Mesangial cell (primary cell): ENCODE results near the gene UBAC1. TPM values are rescaled to one million over a fixed set of nuclear protein-coding genes. Genes with fewer than 3 reads are reported as not detected.

Experiments used
- total RNA-seq: library from RNA; depleted of rRNA; stranded (reverse); fragments of >200 nt; gene quantifications from 2 replicates; pipeline ENCODE4 v1.2.3, GENCODE V29; 2015

UBAC1 gene
- total RNA-seq, result 39.6 and 42.3 TPM in 2 replicates

GRCh38 chr9:135961277-135961715 lies at the start of gene UBAC1:
TSS of gene UBAC1 (minus strand) at chr9:135961373. CDS start at chr9:135961162, 211 bp downstream.

GRCh38 chr9:135907431-135908092 lies 53.6 kb downstream of the UBAC1 start, which contains the start of gene CAMSAP1:
TSS of gene CAMSAP1 (minus strand) at chr9:135907546. CDS start at chr9:135907159, 387 bp downstream.

Other genes starting within 250 kb of the UBAC1 start
- 40.6 and 46.8 TPM in 2 replicates for gene CAMSAP1, start 53.8 kb downstream of the UBAC1 start, total RNA-seq
- 32.4 and 42.2 TPM in 2 replicates for gene NACC2, start 133.9 kb upstream of the UBAC1 start, total RNA-seq
- gene TMEM250, start 157.5 kb upstream of the UBAC1 start, total RNA-seq, result 54.6 and 59.7 TPM in 2 replicates
- not detected in 2 replicates for gene LHX3, start 243.8 kb upstream of the UBAC1 start, total RNA-seq